GM13977 (cell line): Measurements from ENCODE around the gene EFHD2.

Source experiments
- DNase-seq: peaks from one replicate; pipeline ENCODE4 v3.0.0; 2012; ENCODE audit warnings: low spot score
- CTCF ChIP-seq: IDR thresholded peaks from 2 replicates; pipeline ENCODE4 v1.5.1; 2012; ENCODE audit warnings: mild to moderate bottlenecking, control low read depth; ENCODE audit not compliant: insufficient read depth; ENCODE audit errors: extremely low read depth, missing control alignments
- in situ Hi-C: fragments of 300-500 bp; cut with MboI; formaldehyde crosslinking; loops from one replicate; pipeline ENCODE4 v1.12.0; 2022; ENCODE audit warnings: low sequenced_read_pairs, low pct_unique_long_range_greater_than_20kb, mixed read lengths, inconsistent platforms; ENCODE audit not compliant: unreplicated experiment

EFHD2 gene

GRCh38 chr1:15406614-15407559 lies 2.8 kb upstream of the EFHD2 start:
- TF ChIP-seq CTCF = no peak
- DNase-seq = no peak
- in situ Hi-C loops = loop anchor here (25.0 kb wide), 1 partner anchor 270 kb away; no protein-coding TSS in a partner anchor

- in situ Hi-C loops = loop anchor here (25.0 kb wide), 1 partner anchor 270 kb away; no protein-coding TSS in a partner anchor
- no peak for TF ChIP-seq CTCF
- no peak for DNase-seq
Observed at GRCh38 chr1:15407580-15407979, 2.1 kb upstream of the EFHD2 start.

GRCh38 chr1:15408890-15409387 lies 749 bp upstream of the EFHD2 start:
- no peak for TF ChIP-seq CTCF
- in situ Hi-C loops = loop anchor here (25.0 kb wide), 1 partner anchor 272 kb away; no protein-coding TSS in a partner anchor
- no peak for DNase-seq

GRCh38 chr1:15410223-15410883 lies 665 bp downstream of the EFHD2 start:
- TF ChIP-seq CTCF = no peak
- in situ Hi-C loops = loop anchor here (25.0 kb wide), 1 partner anchor 273 kb away; no protein-coding TSS in a partner anchor
- no peak for DNase-seq

- TF ChIP-seq CTCF = no peak
- no peak for DNase-seq
- in situ Hi-C loops = loop anchor here (25.0 kb wide), 1 partner anchor 274 kb away; no protein-coding TSS in a partner anchor
Observed at GRCh38 chr1:15410884-15411245, 1.2 kb downstream of the EFHD2 start.

- in situ Hi-C loops = loop anchor here (25.0 kb wide), 1 partner anchor 274 kb away; no protein-coding TSS in a partner anchor
- DNase-seq = peak; percentile 80
Observed at GRCh38 chr1:15411593-15412137, 2.0 kb downstream of the EFHD2 start.

More at GRCh38 chr1:15411593-15412137, 2.0 kb downstream of the EFHD2 start:
- no peak for TF ChIP-seq CTCF
